HepG2 (cell line): Measurements from ENCODE around the gene FBXO44. TPM values are rescaled to one million over a fixed set of nuclear protein-coding genes. Genes with fewer than 3 reads are reported as not detected.

Source experiments
- ELF1 ChIP-seq: sonication (generic); formaldehyde crosslinking; IDR thresholded peaks from 2 replicates; pipeline ENCODE4 v1.4.0; 2020; ENCODE audit warnings: missing genetic modification reagents
- FOXC1 ChIP-seq: sonication (generic); formaldehyde crosslinking; IDR thresholded peaks from 2 replicates; pipeline ENCODE4 v1.8.0; 2022; ENCODE audit warnings: mild to moderate bottlenecking, missing genetic modification reagents, borderline replicate concordance
- GPBP1L1 ChIP-seq: sonication (generic); formaldehyde crosslinking; IDR thresholded peaks from 2 replicates; pipeline ENCODE4 v1.5.0; 2020; ENCODE audit warnings: mild to moderate bottlenecking, missing genetic modification reagents
- GTF2F1 ChIP-seq: fragments of 150-350 bp; IDR thresholded peaks from 2 replicates; pipeline ENCODE4 v1.6.1; 2014; ENCODE audit warnings: low read length
- ISL2 ChIP-seq: sonication (generic); formaldehyde crosslinking; IDR thresholded peaks from 2 replicates; pipeline ENCODE4 v1.5.0; 2020; ENCODE audit warnings: missing genetic modification reagents
- NFIB ChIP-seq: sonication (generic); formaldehyde crosslinking; IDR thresholded peaks from 2 replicates; pipeline ENCODE4 v1.9.0; 2021; ENCODE audit warnings: missing genetic modification reagents, mild to moderate bottlenecking, borderline replicate concordance
- ONECUT2 ChIP-seq: sonication (generic); formaldehyde crosslinking; IDR thresholded peaks from 2 replicates; pipeline ENCODE4 v1.4.0; 2020; ENCODE audit warnings: missing genetic modification reagents
- PHF21A ChIP-seq: sonication (generic); formaldehyde crosslinking; IDR thresholded peaks from 2 replicates; pipeline ENCODE4 v1.5.0; 2020; ENCODE audit warnings: mild to moderate bottlenecking, missing genetic modification reagents
- RNF219 ChIP-seq: sonication (generic); formaldehyde crosslinking; IDR thresholded peaks from 2 replicates; pipeline ENCODE4 v1.5.0; 2020; ENCODE audit warnings: mild to moderate bottlenecking, missing genetic modification reagents
- SAFB2 ChIP-seq: sonication (generic); formaldehyde crosslinking; IDR thresholded peaks from 2 replicates; pipeline ENCODE4 v1.5.1; 2020; ENCODE audit warnings: missing genetic modification reagents, low read depth, mild to moderate bottlenecking, borderline replicate concordance
- SMAD1 ChIP-seq: sonication (generic); formaldehyde crosslinking; IDR thresholded peaks from 2 replicates; pipeline ENCODE4 v1.4.0; 2020; ENCODE audit warnings: missing genetic modification reagents, low read depth, mild to moderate bottlenecking, borderline replicate concordance
- SP4 ChIP-seq: sonication (generic); formaldehyde crosslinking; IDR thresholded peaks from 2 replicates; pipeline ENCODE4 v1.8.1; 2023; ENCODE audit warnings: mild to moderate bottlenecking, missing genetic modification reagents
- SRY ChIP-seq: sonication (generic); formaldehyde crosslinking; IDR thresholded peaks from 2 replicates; pipeline ENCODE4 v1.8.0; 2022; ENCODE audit warnings: mild to moderate bottlenecking, missing genetic modification reagents
- ZFP82 ChIP-seq: sonication (generic); formaldehyde crosslinking; IDR thresholded peaks from 2 replicates; pipeline ENCODE4 v1.5.1; 2020; ENCODE audit warnings: mild to moderate bottlenecking, missing genetic modification reagents, borderline replicate concordance
- ZNF121 ChIP-seq: sonication (generic); formaldehyde crosslinking; IDR thresholded peaks from 2 replicates; pipeline ENCODE4 v1.5.0; 2020; ENCODE audit warnings: mild to moderate bottlenecking, missing genetic modification reagents
- ZNF124 ChIP-seq: sonication (generic); formaldehyde crosslinking; IDR thresholded peaks from 2 replicates; pipeline ENCODE4 v1.4.0; 2020; ENCODE audit warnings: missing genetic modification reagents
- ZNF274 ChIP-seq: sonication (generic); formaldehyde crosslinking; IDR thresholded peaks from 2 replicates; pipeline ENCODE4 v1.5.1; 2020; ENCODE audit warnings: mild to moderate bottlenecking, missing genetic modification reagents
- ZNF276 ChIP-seq: sonication (generic); formaldehyde crosslinking; IDR thresholded peaks from 2 replicates; pipeline ENCODE4 v1.4.0; 2020; ENCODE audit warnings: mild to moderate bottlenecking, low read depth, missing genetic modification reagents
- ZNF33A ChIP-seq: sonication (generic); formaldehyde crosslinking; IDR thresholded peaks from 2 replicates; pipeline ENCODE4 v1.5.1; 2020; ENCODE audit warnings: missing genetic modification reagents, mild to moderate bottlenecking, moderate library complexity, borderline replicate concordance
- ZNF83 ChIP-seq: sonication (generic); formaldehyde crosslinking; IDR thresholded peaks from 2 replicates; pipeline ENCODE4 v1.4.0; 2020; ENCODE audit warnings: missing genetic modification reagents, mild to moderate bottlenecking, borderline replicate concordance
- polyA plus RNA-seq, 8 experiments: library from polyadenylated mRNA; depleted of rRNA in 3 of 8; stranded (reverse) in 7 of 8; unstranded in 1 of 8; fragments of >200 nt; fragmentation: Illumina TruSeq in 4 of 8; extraction: Trizol in 4 of 8; gene quantifications; 2 replicates each; pipeline versions ENCODE4 v1.2.1 to v1.2.3, GENCODE V29; 2011 to 2016; ENCODE audit warnings: low read depth in 4 of 8, missing spikeins in 1 of 8, mixed read lengths in 1 of 8; ENCODE audit not compliant: insufficient read depth in 1 of 8
- total RNA-seq, 5 experiments: library from RNA; depleted of rRNA; stranded (reverse); fragments of >200 nt; fragmentation: Illumina TruSeq; extraction: Trizol; gene quantifications; 2 replicates each; pipeline ENCODE4 v1.2.3, GENCODE V29; 2016; ENCODE audit warnings: low read depth in 1 of 5
- TF ChIP-seq, protein P1 (sequence below): sonication (generic); formaldehyde crosslinking; IDR thresholded peaks from 2 replicates; pipeline ENCODE4 v1.8.0; 2022; ENCODE audit warnings: low read depth, missing genetic modification reagents
- TF ChIP-seq, protein P2 (sequence below): sonication (generic); formaldehyde crosslinking; IDR thresholded peaks from 2 replicates; pipeline ENCODE4 v1.9.0; 2021; ENCODE audit warnings: missing genetic modification reagents, mild to moderate bottlenecking, borderline replicate concordance

The FBXO44 gene
- total and polyA plus RNA-seq, 2 of the 13 experiments (the other 11 are each of a cell fraction or from before 2014, with no cell fraction given) = 22.4 to 27.9 TPM

DNA sequence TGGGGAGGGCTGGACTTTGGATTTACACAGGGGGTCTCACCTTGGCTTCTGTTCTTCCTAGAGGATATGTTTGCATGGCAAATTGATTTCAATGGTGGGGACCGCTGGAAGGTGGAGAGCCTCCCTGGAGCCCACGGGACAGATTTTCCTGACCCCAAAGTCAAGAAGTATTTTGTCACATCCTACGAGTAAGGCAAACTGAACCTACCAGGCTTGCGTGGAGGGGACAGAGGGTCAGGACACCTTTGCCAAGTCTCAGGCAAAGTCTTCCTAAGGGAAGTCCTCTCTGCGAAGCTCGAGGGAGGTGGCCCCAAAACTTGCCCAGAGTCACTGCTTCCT, 16.5 kb downstream of the FBXO44 start (continued):
- TF ChIP-seq FOXC1 (CRISPR knock-in tag) = no peak; the same call in 1 of the 2 replicates
- TF ChIP-seq GTF2F1 = no peak
- no peak for TF ChIP-seq GPBP1L1 (CRISPR knock-in tag)
- no peak for TF ChIP-seq ISL2 (CRISPR knock-in tag)
- TF ChIP-seq PHF21A = no peak
- TF ChIP-seq ZNF124 (CRISPR knock-in tag) = no peak
- no peak for TF ChIP-seq SRY (CRISPR knock-in tag)
- TF ChIP-seq ZFP82 (CRISPR knock-in tag) = no peak
- no peak for TF ChIP-seq ZNF83 (CRISPR knock-in tag)
- TF ChIP-seq ZNF33A = no peak
- TF ChIP-seq, protein P1, sequence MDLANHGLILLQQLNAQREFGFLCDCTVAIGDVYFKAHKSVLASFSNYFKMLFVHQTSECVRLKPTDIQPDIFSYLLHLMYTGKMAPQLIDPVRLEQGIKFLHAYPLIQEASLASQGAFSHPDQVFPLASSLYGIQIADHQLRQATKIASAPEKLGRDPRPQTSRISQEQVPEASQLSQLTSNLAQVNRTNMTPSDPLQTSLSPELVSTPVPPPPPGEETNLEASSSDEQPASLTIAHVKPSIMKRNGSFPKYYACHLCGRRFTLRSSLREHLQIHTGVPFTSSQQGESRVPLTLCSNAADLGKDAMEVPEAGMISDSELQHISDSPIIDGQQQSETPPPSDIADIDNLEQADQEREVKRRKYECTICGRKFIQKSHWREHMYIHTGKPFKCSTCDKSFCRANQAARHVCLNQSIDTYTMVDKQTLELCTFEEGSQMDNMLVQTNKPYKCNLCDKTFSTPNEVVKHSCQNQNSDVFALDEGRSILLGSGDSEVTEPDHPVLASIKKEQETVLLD = no peak
- TF ChIP-seq SAFB2 (CRISPR knock-in tag) = 0 out of 2 replicates have a peak, but pooled peaks have one; percentile 38
- TF ChIP-seq ZNF121 (CRISPR knock-in tag) = peak; percentile 95
- TF ChIP-seq SMAD1 (CRISPR knock-in tag) = no peak
- TF ChIP-seq, protein P2, sequence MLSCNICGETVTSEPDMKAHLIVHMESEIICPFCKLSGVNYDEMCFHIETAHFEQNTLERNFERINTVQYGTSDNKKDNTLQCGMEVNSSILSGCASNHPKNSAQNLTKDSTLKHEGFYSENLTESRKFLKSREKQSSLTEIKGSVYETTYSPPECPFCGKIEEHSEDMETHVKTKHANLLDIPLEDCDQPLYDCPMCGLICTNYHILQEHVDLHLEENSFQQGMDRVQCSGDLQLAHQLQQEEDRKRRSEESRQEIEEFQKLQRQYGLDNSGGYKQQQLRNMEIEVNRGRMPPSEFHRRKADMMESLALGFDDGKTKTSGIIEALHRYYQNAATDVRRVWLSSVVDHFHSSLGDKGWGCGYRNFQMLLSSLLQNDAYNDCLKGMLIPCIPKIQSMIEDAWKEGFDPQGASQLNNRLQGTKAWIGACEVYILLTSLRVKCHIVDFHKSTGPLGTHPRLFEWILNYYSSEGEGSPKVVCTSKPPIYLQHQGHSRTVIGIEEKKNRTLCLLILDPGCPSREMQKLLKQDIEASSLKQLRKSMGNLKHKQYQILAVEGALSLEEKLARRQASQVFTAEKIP (CRISPR knock-in tag) = no peak
- TF ChIP-seq NFIB (CRISPR knock-in tag) = no peak
- no peak for TF ChIP-seq ZNF276 (CRISPR knock-in tag)
- TF ChIP-seq ELF1 (CRISPR knock-in tag) = no peak
- TF ChIP-seq SP4 = no peak
- 0 out of 2 replicates have a peak, but pooled peaks have one; percentile 10 for TF ChIP-seq ZNF274
- no peak for TF ChIP-seq ONECUT2 (CRISPR knock-in tag)
- no peak for TF ChIP-seq RNF219 (CRISPR knock-in tag)
